HG03342 (cell line): Measurements from ENCODE around the gene NELFE.
"Not testable (repeated sequence)": the region's sequence is repeated elsewhere in the genome, so short reads cannot be mapped to it uniquely, and the experiment has no call there.

Experiments
- ATAC-seq: cut with Tn5 transposase; IDR thresholded peaks from one replicate; pipeline ENCODE4 v1.9.1; 2021; ENCODE audit warnings: mild to moderate bottlenecking, moderate library complexity; ENCODE audit not compliant: unreplicated experiment

The NELFE gene

DNA sequence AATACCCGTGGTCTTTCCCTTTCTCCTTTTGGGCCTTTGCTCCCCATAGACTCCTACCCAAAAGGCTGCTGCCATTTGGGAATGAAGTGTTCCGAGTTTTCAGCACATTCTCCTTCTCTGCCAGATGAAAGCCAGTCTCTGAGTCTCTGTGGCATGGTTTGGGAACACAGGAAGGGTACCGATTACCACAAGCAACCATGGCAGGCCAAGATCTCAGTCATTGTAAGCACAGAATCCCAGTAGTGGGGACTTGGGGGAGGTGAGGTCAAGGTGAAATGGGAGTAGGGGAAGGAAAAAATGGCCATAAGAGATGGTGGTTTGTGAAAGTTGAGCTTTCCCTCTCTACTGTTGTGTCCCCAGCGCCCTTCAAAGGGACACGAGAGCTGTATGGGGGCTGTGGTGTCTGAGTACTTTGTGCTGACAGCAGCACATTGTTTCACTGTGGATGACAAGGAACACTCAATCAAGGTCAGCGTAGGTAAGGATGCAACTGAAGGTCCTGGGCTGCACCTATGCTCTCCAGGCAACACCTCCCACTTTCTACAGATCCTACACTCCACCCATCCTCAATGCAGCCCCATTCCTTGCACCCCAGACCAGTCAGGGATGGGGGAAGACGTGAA is 8.7 kb downstream of the NELFE start:
- no peak for ATAC-seq

DNA sequence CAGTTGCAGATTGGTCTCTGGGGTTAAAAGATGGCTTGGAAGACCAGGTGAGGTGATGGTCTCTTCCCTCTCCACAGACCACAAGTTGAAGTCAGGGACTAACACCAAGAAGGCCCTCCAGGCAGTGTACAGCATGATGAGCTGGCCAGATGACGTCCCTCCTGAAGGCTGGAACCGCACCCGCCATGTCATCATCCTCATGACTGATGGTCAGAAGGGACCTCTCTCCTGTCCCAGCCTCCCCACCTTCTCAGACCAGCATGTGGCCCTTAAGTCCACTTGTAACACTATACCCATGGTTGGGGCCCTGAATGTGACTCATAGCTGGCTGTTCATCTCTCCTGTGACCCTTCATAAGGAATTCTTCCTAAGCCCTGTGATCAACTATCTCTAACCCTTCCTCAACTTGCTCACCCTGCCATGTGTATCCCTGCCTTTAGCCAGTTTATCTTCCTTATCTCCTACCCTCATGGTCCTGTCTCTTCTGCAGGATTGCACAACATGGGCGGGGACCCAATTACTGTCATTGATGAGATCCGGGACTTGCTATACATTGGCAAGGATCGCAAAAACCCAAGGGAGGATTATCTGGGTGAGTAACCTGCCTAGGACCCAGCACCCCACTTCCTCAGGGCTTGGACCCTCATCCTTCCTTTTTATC is 9.9 kb downstream of the NELFE start:
- ATAC-seq = no peak

DNA sequence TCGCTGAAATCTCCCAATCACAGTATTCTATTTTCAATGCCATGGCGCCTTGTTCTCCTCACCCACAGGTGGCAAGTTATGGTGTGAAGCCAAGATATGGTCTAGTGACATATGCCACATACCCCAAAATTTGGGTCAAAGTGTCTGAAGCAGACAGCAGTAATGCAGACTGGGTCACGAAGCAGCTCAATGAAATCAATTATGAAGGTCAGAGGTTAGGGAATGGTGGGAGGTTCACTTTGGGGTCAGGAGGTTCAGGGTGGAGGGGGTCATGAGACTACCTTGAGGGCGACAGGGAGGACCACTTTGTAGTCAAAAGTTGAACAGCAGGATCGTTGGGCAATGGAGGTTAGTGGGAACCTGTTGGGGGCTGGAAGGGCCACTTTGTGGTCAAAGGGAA is 10.5 kb downstream of the NELFE start:
- no peak for ATAC-seq

DNA sequence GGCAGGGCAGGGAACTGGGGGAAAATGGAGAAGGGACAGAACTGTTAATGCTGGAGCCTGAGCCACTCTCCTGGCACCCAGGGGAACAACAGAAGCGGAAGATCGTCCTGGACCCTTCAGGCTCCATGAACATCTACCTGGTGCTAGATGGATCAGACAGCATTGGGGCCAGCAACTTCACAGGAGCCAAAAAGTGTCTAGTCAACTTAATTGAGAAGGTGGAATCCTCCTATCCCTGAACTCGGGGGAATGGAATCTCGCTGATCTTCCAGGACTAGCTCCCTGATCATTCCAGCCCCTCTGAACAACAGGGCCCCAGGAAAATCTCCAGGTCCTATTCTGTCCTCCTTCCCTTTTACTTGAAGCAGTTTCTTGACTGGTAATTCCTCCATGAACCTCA is 10.9 kb downstream of the NELFE start:
- ATAC-seq = no peak

DNA sequence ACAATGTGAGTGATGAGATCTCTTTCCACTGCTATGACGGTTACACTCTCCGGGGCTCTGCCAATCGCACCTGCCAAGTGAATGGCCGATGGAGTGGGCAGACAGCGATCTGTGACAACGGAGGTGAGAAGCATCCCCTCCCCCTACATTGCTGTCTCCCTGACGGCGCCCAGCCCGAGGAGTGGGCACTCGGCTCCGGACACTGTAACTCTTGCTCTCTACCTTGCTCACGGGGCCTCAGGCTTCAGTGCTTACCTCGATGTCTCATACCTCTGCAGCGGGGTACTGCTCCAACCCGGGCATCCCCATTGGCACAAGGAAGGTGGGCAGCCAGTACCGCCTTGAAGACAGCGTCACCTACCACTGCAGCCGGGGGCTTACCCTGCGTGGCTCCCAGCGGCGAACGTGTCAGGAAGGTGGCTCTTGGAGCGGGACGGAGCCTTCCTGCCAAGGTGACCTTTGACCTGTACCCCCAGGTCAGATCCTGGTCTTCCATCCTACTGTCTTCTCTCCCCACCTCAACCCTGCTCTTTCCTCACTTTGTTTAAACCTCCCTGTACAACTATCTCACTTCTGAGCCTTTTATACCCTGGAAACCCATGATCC is 11.6 kb downstream of the NELFE start:
- no peak for ATAC-seq

DNA sequence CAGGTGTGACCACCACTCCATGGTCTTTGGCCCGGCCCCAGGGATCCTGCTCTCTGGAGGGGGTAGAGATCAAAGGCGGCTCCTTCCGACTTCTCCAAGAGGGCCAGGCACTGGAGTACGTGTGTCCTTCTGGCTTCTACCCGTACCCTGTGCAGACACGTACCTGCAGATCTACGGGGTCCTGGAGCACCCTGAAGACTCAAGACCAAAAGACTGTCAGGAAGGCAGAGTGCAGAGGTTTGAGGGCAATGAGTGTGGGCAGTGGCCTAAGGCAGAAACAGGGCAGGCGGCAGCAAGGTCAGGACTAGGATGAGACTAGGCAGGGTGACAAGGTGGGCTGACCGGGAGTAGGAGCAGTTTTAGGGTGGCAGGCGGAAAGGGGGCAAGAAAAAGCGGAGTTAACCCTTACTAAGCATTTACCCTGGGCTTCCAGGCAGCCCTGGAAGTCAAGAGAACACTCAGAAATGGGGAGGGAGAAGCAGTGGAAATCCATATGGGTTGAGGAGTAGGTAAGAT is 12.3 kb downstream of the NELFE start:
- no peak for ATAC-seq

DNA sequence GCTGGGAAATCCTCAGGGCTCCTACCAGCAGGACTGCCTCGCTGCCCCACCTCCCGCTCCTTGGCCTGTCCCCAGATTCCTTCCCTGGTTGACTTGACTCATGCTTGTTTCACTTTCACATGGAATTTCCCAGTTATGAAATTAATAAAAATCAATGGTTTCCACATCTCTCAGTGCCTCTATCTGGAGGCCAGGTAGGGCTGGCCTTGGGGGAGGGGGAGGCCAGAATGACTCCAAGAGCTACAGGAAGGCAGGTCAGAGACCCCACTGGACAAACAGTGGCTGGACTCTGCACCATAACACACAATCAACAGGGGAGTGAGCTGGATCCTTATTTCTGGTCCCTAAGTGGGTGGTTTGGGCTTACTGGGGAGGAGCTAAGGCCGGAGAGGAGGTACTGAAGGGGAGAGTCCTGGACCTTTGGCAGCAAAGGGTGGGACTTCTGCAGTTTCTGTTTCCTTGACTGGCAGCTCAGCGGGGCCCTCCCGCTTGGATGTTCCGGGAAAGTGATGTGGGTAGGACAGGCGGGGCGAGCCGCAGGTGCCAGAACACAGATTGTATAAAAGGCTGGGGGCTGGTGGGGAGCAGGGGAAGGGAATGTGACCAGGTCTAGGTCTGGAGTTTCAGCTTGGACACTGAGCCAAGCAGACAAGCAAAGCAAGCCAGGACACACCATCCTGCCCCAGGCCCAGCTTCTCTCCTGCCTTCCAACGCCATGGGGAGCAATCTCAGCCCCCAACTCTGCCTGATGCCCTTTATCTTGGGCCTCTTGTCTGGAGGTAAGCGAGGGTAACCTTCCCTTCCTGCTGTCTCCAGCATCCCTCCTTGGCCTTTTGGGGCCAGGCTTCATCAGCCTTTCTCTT is 13.0 kb downstream of the NELFE start, which contains the start of gene CFB:
Gene CFB (plus strand): TSS at position 589 of the 863 bp plus-strand sequence. CDS start 127 bp downstream, at position 716.
- ATAC-seq = no peak

DNA sequence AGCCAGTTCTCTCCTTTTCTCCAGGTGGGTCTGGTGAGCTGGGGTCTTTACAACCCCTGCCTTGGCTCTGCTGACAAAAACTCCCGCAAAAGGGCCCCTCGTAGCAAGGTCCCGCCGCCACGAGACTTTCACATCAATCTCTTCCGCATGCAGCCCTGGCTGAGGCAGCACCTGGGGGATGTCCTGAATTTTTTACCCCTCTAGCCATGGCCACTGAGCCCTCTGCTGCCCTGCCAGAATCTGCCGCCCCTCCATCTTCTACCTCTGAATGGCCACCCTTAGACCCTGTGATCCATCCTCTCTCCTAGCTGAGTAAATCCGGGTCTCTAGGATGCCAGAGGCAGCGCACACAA is 13.6 kb downstream of the NELFE start:
- no peak for ATAC-seq

DNA sequence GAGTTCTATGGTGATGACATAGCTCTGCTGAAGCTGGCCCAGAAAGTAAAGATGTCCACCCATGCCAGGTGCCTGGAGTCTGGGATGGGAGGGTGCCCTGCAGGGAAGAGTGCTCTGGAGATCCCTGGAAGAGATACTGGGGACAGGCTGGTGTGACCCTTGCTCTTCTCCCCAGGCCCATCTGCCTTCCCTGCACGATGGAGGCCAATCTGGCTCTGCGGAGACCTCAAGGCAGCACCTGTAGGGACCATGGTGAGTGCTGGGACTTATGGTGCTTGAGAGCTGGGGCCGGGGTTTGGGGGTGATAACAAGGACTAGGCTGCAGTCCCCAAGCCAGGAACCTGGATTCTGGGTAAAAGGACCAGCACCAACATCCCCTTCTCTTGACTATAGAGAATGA is 15.0 kb downstream of the NELFE start:
- no peak for ATAC-seq

DNA sequence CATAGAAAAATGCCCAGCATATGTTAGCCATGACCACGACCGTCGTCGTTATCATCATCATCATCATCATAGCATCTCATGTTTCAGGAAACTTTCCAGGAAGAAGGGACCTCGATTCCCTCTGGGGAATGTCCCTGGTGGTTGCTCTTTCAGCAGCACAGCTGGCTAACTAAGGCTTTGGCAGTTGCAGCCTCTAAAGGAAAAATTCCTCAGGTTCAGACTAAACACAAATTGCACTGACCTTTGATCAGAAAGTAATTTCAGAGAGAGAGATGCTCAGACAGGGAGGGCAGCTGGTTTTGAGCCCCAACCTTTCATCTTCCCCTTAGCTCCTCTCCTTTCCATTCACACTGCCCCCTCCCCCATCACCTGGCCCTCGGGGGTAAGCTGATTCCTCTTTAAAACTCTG is 18.5 kb downstream of the NELFE start:
- ATAC-seq = no peak

DNA sequence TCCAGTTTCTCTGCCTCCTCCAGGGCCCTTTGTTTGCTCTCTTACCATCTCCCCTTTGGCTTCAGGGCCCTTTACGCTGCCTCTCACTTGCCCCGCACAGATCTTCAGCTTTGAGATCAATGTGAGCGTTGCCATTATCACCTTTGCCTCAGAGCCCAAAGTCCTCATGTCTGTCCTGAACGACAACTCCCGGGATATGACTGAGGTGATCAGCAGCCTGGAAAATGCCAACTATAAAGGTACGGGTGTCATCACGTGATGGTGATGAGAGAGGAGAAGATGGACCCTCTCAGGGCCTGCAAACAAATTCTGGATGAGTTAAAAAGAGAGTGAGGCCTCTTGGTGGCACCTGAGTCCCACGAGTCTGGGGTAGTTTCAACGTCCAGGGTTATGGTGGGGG is 22.9 kb downstream of the NELFE start:
- ATAC-seq = no peak

DNA sequence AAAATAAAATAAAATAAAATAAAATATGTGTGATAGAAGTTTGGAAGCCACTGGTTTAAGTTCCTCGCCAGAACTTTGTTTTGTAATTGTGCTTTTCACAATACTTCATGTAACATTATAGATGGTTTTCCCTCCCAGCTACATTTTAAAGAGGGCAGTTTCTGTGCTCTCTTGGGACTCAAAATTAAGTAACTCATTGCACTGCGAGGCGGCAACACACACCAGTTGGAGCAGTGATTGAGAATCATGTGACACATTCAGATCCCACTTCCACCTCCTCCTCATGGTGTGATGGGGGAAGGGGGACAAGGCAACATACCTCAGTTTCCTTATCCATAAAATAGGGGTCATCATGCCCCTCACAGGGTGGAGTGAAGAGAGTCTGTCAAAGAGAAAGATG is 23.8 kb downstream of the NELFE start:
- no peak for ATAC-seq

DNA sequence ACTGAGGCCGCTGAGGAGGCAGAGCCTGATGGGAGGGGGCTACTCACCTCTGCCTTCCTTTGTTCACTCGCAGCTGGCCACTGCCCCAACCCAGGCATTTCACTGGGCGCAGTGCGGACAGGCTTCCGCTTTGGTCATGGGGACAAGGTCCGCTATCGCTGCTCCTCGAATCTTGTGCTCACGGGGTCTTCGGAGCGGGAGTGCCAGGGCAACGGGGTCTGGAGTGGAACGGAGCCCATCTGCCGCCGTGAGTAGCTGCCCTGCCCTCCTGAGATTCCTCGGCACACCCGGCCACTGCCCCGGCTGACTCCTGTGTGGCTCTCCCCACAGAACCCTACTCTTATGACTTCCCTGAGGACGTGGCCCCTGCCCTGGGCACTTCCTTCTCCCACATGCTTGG is 25.2 kb downstream of the NELFE start:
- no peak for ATAC-seq

DNA sequence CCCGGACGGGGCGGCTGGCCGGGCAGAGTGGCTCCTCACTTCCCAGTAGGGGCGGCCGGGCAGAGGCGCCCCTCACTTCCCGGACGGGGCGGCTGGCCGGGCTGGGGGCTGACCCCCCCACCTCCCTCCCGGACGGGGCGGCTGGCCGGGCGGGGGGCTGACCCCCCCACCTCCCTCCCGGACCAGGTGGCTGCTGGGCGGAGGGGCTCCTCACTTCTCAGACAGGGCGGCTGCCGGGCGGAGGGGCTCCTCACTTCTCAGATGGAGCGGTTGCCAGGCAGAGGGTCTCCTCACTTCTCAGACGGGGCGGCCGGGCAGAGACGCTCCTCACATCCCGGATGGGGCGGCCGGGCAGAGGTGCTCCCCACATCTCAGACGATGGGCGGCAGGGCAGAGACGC is 26.6 kb downstream of the NELFE start:
- not testable (repeated sequence) for ATAC-seq

DNA sequence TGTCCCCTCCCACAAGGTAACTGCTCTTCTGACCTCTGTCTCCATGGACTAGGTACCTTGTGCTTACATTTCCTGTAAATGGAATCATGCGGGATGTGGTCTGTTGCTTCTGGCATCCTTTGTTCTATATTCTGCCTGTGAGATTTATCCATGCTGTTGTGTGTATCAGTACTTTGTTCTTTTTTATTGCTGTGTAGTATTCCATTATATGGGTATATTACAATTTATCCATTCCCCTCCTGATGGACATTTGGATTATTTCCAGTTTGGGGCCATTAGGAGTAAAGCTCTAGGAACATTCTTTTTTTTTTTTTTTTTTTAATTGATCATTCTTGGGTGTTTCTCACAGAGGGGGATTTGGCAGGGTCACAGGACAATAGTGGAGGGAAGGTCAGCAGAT is 27.8 kb downstream of the NELFE start:
- ATAC-seq = no peak

DNA sequence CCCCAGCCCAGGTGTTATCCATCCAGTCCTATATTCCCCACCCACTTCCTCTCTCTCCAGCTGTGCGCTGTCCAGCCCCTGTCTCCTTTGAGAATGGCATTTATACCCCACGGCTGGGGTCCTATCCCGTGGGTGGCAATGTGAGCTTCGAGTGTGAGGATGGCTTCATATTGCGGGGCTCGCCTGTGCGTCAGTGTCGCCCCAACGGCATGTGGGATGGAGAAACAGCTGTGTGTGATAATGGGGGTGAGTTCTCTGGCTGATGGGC is 30.2 kb downstream of the NELFE start:
- ATAC-seq = no peak

DNA sequence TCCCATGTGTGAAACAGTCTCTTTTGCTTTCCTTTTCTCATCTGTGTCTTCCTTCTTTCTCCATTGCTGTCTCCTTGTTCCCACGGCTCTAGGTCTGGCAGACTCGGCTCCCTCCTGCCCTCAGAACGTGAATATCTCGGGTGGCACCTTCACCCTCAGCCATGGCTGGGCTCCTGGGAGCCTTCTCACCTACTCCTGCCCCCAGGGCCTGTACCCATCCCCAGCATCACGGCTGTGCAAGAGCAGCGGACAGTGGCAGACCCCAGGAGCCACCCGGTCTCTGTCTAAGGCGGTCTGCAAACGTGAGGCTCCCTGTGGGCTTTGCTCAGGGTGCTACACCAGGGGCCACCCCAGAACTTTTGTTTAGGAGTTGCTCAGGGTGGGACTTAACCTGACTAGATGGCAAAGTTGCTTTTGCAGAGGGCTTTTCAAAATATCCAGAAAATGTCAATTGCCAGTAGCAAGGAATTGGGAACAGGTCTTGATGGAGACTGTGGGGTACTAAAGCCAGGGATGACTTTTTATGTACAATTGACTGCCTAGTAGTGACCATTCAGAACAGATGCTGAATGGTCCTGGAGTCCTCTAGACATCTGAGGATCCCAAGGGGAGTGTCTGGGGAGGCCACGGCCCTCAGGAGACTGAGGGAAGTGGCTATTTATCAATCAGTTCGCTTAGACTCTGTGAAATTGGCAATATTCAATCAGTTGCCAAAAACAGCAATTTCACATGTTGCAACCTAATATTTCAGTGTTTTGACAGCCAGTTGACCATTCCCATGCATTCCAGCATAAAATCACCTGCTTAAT is 30.7 kb downstream of the NELFE start:
- no peak for ATAC-seq

DNA sequence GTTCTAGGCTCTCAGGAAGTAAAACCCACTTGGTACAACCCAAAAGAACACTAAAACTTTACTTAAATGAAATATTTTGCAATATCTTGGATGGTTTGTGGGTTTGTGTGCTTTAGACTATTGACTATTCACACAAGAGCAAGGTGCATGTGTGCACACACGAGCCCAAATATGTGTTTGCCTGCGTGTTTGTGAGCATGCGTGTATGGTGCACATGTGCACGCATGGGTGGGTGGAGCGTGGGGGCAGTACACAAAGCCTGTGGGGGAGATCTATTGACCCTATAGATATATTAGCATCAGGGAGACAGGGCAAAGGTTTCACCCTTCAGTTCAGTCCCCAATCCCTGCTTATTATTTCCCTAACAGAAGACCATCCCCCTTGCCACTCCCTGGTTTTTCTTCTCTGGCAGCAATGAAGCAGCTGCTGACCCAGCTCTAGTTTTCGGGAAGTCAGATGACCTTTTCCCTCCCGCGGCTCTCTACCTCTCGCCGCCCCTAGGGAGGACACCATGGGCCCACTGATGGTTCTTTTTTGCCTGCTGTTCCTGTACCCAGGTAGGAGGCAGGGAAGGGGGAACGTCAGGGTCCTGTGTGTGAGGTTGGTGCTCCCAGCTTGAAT is 31.4 kb downstream of the NELFE start, which contains the start of gene C2:
Gene C2 (plus strand): TSS at position 476 of the 621 bp plus-strand sequence. CDS start 36 bp downstream, at position 512.
- no peak for ATAC-seq

DNA sequence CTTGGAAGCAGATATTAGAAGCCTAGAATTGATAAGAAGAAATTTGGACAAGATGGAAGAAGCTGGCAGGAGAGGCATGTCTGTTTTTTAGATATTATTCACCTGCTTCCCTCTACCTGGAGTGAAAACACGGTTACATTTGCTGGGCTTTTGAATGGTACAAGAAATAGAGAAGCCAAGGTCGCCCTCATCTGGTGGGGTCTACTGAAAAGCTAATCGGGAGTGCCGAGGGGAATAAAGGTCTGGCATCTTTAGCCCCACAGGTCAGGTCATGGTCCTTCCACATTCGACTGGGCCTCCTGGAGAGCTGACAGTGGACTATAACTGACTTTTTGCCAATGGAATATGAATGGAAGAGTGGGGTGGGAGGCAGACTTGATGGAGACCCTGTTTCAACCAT is 35.8 kb downstream of the NELFE start:
- ATAC-seq = no peak

DNA sequence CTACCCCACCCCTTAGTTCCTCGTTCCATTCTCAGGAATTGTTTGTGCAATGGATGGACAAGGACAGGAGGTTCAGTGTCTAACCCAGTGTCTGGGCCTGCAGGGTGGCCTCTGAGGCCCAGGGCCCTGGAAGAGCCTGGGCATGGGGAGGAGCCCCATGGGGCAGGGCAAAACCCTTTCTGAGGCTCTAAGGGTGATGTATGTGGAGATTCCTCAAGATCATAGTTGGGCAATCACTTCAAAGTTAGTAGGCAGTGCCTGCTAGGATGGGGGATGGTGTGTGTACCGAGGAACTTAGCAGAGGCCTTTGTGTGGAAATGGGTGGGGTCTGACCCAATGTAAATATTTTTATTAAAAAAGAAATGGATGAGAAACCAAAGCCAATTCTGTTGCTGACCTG is 38.0 kb downstream of the NELFE start:
- ATAC-seq = no peak
